Hematopoietic multipotent progenitor cell treated with erythropoietin and hydrocortisone succinate and interleukin-3 and kit ligand, for 4 days (in vitro differentiated cells): Measurements from ENCODE around the gene FAM117B.
"Not testable (repeated sequence)": the region's sequence is repeated elsewhere in the genome, so short reads cannot be mapped to it uniquely, and the experiment has no call there.

Experiments
- DNase-seq: peaks from one replicate; pipeline ENCODE4 v3.0.0-alpha.2; 2015

Gene FAM117B

GRCh38 chr2:202763916-202764315, 129.1 kb downstream of the FAM117B start:
- DNase-seq, result peak; percentile 10

GRCh38 chr2:202764991-202765390, 130.2 kb downstream of the FAM117B start:
- no peak for DNase-seq

GRCh38 chr2:202765436-202765835, 130.7 kb downstream of the FAM117B start:
- no peak for DNase-seq

- no peak for DNase-seq
Observed at GRCh38 chr2:202768273-202768672, 133.5 kb downstream of the FAM117B start.

GRCh38 chr2:202769201-202769600, 134.4 kb downstream of the FAM117B start:
- DNase-seq, result no peak

GRCh38 chr2:202771336-202771735, 136.6 kb downstream of the FAM117B start:
- no peak for DNase-seq

- DNase-seq, result no peak
Observed at GRCh38 chr2:202771741-202772460, 137.1 kb downstream of the FAM117B start.

- peak; percentile 33 for DNase-seq
Observed at GRCh38 chr2:202773301-202773973, 138.7 kb downstream of the FAM117B start.

GRCh38 chr2:202774104-202774503, 139.3 kb downstream of the FAM117B start:
- DNase-seq, result no peak

GRCh38 chr2:202778217-202778616, 143.4 kb downstream of the FAM117B start:
- peak; percentile 30 for DNase-seq

- DNase-seq, result peak; percentile 3
Observed at GRCh38 chr2:202780514-202781021, 145.8 kb downstream of the FAM117B start.

- no peak for DNase-seq
Observed at GRCh38 chr2:202782940-202783558, 148.3 kb downstream of the FAM117B start.

- no peak for DNase-seq
Observed at GRCh38 chr2:202786842-202787241, 152.1 kb downstream of the FAM117B start.

- DNase-seq, result no peak
Observed at GRCh38 chr2:202790676-202791075, 155.9 kb downstream of the FAM117B start.

GRCh38 chr2:202797944-202798343, 163.2 kb downstream of the FAM117B start:
- no peak for DNase-seq

- DNase-seq, result not testable (repeated sequence)
Observed at GRCh38 chr2:202805911-202806310, 171.1 kb downstream of the FAM117B start.

GRCh38 chr2:202807431-202808138, 172.8 kb downstream of the FAM117B start:
- peak; percentile 71 for DNase-seq

- no peak for DNase-seq
Observed at GRCh38 chr2:202808754-202809153, 174.0 kb downstream of the FAM117B start.

GRCh38 chr2:202813387-202813786, 178.6 kb downstream of the FAM117B start:
- no peak for DNase-seq

GRCh38 chr2:202814226-202814625, 179.5 kb downstream of the FAM117B start:
- no peak for DNase-seq

- no peak for DNase-seq
Observed at GRCh38 chr2:202815548-202816360, 181.0 kb downstream of the FAM117B start.

- DNase-seq, result no peak
Observed at GRCh38 chr2:202817771-202818170, 183.0 kb downstream of the FAM117B start.
